NT2/D1 (cell line): Measurements from ENCODE around the gene EEF1AKMT1.

Experiments used
- YY1 ChIP-seq: IDR thresholded peaks from 2 replicates; pipeline ENCODE4 v1.6.1; 2011; ENCODE audit not compliant: insufficient read length, insufficient read depth
- ZNF274 ChIP-seq: IDR thresholded peaks from 2 replicates; pipeline ENCODE4 v1.6.1; 2011; ENCODE audit warnings: mild to moderate bottlenecking, low read depth, low read length

DNA sequence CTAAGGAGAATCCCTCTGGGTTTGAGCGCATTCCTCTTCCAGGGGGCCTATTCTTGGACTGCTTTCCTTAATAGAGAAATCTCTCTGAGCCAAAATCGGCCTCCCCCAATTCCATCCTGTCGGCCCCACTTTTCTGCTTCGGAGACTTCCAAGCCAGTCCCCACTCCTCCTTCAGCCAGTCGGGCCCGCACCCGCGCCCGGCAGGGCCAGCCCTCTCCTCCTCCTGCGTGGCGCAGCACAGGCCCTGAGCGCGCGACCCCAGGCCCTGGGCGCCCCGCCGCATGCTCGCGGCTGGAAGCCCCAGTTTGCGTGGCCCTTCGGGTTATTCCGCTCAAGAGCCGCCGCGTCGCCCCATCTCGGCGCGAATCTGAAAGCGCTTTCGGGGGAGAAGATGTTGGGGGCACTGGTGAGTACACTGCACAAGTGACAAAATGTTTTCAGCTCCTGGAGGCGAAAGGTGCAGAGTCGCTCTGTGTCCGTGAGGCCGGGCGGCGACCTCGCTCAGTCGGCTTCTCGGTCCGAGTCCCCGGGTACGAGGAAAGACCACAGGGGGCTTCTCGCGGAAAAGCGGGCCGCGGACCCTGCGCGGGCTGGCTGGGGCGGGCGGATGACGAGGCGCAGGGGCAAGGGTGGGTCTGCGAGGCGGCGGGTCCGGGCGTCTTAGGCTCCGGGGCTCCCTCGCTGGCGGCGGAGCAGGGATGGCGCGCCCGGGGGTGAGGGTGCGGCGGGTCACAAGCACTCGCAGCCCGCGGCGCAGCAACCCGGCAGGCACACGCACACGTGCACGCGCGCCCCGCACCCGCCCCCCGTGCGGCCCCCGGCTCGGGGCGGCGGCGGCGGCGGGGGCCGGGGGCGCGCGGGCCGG lies 70.6 kb downstream of the EEF1AKMT1 start, which contains the start of gene IL17D:
- no peak for TF ChIP-seq YY1
- TF ChIP-seq ZNF274: no peak
